Stomach smooth muscle (tissue), 2 donors: ENCODE data around the gene S100A2.

Experiments
- H3K27ac ChIP-seq: one replicate; pipeline ENCODE4 v1.7.0; 2013; ENCODE audit warnings: mild to moderate bottlenecking, low read length, inconsistent platforms
- H3K27me3 ChIP-seq, 2 donors: one replicate each; pipeline ENCODE4 v1.7.0; 2013; ENCODE audit warnings: low read length in 2 of 2; ENCODE audit not compliant: insufficient read depth in 2 of 2, control insufficient read depth in 1 of 2
- H3K36me3 ChIP-seq, 2 donors: one replicate each; pipeline ENCODE4 v1.7.0; 2013; ENCODE audit warnings: low read length in 2 of 2; ENCODE audit not compliant: control insufficient read depth in 2 of 2, insufficient read depth in 2 of 2
- H3K4me1 ChIP-seq: one replicate; pipeline ENCODE4 v1.7.0; 2013; ENCODE audit warnings: low read length; ENCODE audit not compliant: control insufficient read depth, insufficient read depth
- H3K4me3 ChIP-seq, 2 donors: one replicate each; pipeline ENCODE4 v1.7.0; 2013; ENCODE audit warnings: low read length in 2 of 2
- H3K9ac ChIP-seq, 2 donors: one replicate each; pipeline ENCODE4 v1.7.0; 2013; ENCODE audit warnings: low read length in 2 of 2, mild to moderate bottlenecking in 1 of 2
- H3K9me3 ChIP-seq, 2 donors: one replicate each; pipeline ENCODE4 v1.7.0; 2013; ENCODE audit warnings: low read length in 2 of 2; ENCODE audit not compliant: control insufficient read depth in 2 of 2
- donor health status: healthy.
- donor health status: Pancreatic carcinoma.

The S100A2 gene

DNA sequence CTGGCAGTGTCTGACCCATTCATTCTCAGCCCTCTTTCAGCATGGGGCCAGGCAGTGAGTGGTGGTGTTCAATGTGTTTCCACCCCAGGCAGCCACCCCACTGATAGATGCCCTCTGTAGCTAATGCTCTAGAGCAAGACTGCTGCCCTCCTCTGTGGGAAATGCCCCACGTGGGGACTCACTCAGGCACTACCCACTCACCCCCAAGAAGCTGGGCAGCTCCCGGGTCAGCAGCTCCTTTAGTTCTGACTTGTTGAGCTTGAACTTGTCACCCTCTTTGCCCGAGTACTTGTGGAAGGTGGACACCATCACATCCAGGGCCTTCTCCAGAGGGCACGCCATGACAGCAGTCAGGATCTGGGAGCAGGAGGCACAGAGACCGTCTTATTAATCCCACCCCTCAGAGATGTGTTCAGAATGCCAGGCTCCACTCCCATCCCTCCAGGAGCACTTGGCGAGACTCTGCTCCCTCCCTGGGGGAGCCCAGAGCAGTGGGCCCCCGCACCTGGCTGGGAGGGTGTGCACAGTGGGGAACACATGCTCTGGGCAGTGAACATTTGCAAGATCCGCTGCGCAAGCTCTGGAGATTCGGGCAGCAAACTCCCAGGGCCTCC, 21.1 kb downstream of the S100A2 start:
- no peaks in the 10 kb centered on the region for H3K36me3 ChIP-seq
- no peaks in the 10 kb centered on the region for H3K9me3 ChIP-seq
- H3K4me3 ChIP-seq: peak overlapping the region; percentile 34 to 76
- peaks cover 61% of the 10 kb centered on the region for H3K4me1 ChIP-seq
- H3K27me3 ChIP-seq: no peaks in the 10 kb centered on the region
- peak overlapping the region; percentile 49 for H3K27ac ChIP-seq
- H3K9ac ChIP-seq: peak overlapping the region in 1 of 2 donors; percentile 62

DNA sequence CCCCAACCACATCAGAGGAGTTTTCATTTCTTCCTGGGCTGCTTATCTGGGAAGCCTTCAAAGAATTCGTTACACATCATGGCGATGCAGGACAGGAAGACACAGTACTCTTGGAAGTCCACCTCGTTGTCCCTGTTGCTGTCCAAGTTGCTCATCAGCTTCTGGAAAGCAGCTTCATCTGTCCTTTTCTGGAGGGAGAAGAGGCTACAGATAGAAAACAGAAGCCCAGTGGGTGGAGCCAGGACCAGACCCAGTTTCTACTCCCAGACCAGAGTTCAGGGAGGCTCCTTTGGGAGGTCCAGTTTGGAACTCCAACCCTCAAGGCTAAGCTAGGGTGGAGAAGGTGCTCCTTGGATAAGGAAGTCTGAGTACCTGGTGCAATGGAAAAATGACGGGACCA, 21.9 kb downstream of the S100A2 start:
- Histone ChIP-seq H3K27ac (no peak overlapping the region), H3K9me3 (no peaks in the 10 kb centered on the region), H3K9ac (no peak overlapping the region), H3K4me3 (peak overlapping the region in 1 of 2 donors; percentile 29), H3K27me3 (no peaks in the 10 kb centered on the region), H3K4me1 (peaks cover 53% of the 10 kb centered on the region), H3K36me3 (no peaks in the 10 kb centered on the region)

DNA sequence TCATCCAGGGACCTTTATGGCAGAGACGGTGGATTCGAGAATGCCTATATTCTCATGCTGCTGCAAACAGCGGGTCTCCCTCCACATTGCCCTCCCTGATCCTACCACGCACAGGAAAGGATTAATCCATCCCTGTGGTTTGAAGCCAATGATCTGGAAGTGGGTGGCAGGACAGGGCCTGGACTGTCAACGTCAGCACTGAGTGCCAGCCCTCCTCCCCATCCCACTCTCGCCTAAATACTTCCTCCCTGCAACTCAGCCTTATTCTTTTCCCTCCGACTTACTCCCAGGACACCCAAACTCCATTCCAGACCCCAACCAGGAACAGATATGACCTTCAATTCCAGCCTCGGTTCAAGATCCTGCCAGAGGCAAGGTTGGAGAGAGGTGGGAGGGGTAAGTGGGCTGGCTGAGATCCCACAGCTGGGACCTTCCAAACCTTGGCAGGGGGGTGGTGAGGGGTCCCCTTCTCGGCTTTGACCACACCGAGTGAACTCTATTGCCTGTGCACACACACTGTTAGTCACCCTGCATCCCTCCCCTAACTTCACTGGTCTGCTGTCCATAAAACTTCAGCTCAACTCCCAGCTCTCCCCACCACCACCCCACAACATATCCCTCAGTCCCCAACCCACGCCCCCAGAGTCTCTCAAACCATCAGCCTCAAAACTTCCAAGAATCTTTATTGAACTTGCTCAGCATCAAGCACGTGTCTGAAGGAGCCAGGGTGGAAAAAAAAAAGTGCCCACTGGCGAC, 22.5 kb downstream of the S100A2 start:
- no peak overlapping the region for H3K9ac ChIP-seq
- no peaks in the 10 kb centered on the region for H3K9me3 ChIP-seq
- no peaks in the 10 kb centered on the region for H3K27me3 ChIP-seq
- no peak overlapping the region for H3K4me3 ChIP-seq
- H3K4me1 ChIP-seq: peaks cover 47% of the 10 kb centered on the region
- no peaks in the 10 kb centered on the region for H3K36me3 ChIP-seq
- no peak overlapping the region for H3K27ac ChIP-seq

DNA sequence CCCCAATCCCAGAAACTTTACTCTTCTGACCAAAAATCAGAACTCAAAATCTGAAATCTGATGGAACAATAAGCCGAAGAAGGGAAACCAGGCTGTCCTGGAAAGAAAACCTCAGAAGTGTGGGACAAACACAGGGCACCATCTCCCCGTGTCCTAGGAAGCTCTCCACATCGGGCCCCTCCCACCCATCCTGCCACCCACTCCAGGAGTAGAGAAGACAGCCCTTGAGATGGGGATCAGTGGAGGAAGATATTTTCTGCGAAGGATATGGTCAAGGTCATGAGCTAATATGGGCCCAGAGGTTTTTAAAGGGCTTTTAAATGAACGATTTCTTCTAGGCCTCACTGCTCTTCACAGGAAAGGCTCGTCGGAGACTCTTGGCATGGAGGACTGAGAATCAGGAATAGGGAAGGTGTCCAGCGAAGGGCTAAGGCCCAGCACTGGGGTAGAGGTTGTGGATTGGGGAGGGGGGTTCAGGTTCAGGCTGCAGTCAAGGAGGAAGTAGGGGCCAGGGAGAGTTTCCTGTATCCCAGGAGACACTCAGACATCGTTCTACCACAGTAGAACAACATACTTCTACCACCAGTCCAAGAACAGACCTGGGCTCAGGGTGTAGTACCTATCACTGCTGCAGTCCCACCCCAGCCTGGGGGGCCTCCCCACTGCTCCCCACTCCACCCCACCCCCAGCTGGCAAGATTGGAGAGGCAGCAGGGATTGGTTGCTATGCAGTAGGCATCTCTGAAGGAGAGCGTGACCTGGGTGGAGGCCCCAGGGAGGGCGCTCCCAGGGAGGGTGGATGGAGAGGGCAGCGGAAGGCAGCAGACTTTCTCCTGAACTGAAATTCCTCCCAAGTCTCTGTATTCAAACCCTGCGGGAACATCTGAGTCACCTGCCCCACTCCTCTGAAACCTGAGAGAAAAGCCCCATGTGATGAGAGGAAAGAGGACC, 23.7 kb downstream of the S100A2 start:
- peaks cover 39% of the 10 kb centered on the region for H3K4me1 ChIP-seq
- H3K9ac ChIP-seq: no peak overlapping the region
- no peaks in the 10 kb centered on the region for H3K36me3 ChIP-seq
- H3K27me3 ChIP-seq: no peaks in the 10 kb centered on the region
- no peaks in the 10 kb centered on the region for H3K9me3 ChIP-seq
- H3K27ac ChIP-seq: no peak overlapping the region
- H3K4me3 ChIP-seq: no peak overlapping the region

DNA sequence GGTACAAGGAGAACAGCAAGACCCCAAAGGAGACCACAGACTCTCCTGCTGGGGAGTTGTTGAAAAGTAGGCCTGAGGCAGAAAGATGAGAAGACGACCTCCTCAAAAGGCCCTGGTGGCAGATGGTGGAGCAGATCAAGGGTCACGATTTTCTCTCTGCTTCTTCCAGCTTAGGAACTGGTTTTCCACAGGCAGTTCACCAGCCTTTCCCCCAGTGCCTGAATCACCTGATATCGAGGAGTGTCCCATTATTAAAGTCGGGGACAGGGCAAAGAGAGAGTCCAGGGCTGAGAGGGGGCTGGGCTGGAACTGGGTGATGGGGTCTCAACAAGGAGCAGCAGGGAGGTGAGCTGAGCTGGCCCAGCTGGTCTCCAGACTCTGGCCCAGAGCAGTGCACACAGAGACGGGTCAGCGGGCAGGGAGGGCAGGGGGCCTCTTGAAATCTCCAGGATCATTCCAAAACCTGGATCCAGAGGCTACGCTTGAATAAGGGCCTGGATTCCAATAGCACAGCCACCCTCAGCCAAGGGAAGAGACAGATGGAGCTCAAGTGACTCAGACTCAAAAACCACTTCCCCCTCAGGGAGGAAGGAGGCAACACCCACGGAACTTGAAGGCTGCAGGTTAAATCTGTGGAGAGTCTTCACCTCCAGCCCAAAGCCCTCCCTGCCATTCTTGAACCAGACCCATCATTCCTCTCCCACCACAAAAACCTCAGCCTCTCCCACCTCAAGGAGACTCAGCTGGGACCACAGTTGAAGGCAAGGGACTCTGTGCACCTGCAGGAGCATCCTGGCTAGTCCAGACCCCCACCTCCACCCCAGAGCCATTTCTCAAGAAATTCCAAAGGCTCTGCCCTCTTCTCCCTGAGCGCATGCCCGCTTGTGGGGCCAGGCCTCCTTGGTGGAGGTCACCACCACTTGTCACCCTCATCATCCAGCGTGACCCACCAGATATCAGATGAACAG, 25.0 kb downstream of the S100A2 start, which contains the start of gene S100A5:
TSS of gene S100A5 (minus strand) at position 541 of the 968 bp plus-strand sequence. CDS start 743 bp downstream, outside the sequence.
- no peaks in the 10 kb centered on the region for H3K36me3 ChIP-seq
- no peaks in the 10 kb centered on the region for H3K9me3 ChIP-seq
- H3K4me1 ChIP-seq: peaks cover 38% of the 10 kb centered on the region
- no peak within 1 kb of the TSS for H3K27ac ChIP-seq
- no peaks in the 10 kb centered on the region for H3K27me3 ChIP-seq
- no peak within 1 kb of the TSS for H3K9ac ChIP-seq
- H3K4me3 ChIP-seq: no peak within 1 kb of the TSS

DNA sequence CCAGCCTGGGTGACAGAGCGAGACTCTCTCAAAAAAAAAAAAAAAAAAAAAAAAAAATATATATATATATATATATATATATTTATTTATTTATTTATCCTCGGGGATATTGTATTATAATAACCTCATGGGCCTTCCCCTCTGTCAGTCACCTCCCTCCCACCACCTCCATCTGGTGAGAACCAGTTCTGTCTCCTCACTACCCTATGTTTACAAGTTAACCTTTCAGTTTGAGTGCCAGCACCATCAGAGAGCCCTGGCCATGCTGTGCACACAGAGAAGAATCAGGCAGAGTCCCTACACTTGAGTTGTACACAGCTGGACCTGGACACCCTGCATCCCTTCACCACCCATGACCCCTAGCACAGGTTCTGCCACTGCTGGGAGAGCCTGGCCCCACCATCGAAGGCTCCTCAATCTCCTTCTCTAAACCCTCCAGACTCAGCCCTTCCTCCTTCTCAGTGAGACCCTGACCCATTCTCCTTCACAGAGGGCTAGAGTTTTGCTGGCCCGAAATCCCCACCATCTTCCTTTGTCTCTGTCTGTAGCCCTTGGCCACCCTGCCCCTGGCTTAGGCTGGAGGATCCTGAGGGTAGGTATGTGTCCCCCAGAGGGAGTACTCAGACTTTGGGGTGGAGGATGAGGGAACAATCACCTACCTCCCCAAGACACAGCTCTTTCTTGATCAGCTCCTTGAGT, 26.1 kb downstream of the S100A2 start:
- peaks cover 37% of the 10 kb centered on the region for H3K4me1 ChIP-seq
- no peak overlapping the region for H3K27ac ChIP-seq
- H3K36me3 ChIP-seq: peaks cover 0 to under 1% of the 10 kb centered on the region in 2 donors
- H3K27me3 ChIP-seq: no peaks in the 10 kb centered on the region
- H3K9ac ChIP-seq: no peak overlapping the region
- no peak overlapping the region for H3K4me3 ChIP-seq
- no peaks in the 10 kb centered on the region for H3K9me3 ChIP-seq

DNA sequence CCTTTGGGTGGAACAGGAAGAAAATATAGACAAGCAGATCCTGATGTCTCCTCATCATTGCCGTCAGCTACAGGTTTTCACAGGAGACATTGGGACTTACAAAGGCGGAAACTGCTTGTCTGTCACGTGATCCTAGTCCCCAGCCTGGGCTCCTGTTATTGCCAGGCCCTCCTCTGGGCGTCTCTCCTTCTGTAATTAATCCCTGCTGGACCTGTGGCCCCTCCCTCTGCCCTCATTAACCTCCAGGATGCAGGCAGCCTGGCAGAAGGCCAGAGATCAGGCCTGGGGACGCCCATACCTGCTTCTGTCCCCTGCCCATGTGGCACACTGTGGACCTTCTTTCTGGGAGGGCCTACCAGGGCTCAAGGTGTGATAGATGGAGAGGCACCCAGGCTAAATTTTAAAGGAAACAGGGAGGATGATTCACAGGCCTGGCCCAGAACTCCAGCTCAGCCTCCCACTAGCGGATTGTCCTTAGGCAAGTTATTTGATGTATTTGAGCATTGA, 27.3 kb downstream of the S100A2 start:
- Histone ChIP-seq H3K27ac (no peak overlapping the region), H3K4me1 (peaks cover 44% of the 10 kb centered on the region), H3K9ac (no peak overlapping the region), H3K9me3 (no peaks in the 10 kb centered on the region), H3K36me3 (peaks cover 0 to 4% of the 10 kb centered on the region in 2 donors), H3K4me3 (no peak overlapping the region), H3K27me3 (no peaks in the 10 kb centered on the region)

DNA sequence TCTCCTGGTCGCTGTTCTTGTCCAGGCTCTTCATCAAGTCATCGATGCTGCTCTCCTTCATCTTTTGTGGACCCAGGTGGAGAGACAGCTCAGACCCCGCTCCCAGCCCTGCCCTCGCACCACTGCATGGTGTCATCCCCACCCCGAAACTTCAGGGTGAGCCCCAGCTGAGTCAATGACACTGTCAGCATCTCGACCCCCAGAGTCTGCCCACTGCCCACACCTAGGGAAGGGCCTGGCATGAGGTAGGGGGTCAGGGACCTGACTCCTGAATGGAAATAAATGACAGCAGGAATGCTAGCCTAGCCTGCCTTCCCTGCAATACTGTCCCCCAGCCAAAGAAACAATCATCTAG, 28.3 kb downstream of the S100A2 start:
- Histone ChIP-seq H3K4me1 (peaks cover 48% of the 10 kb centered on the region), H3K27ac (peak overlapping the region; percentile 98), H3K36me3 (peaks cover 0 to 4% of the 10 kb centered on the region in 2 donors), H3K9ac (no peak overlapping the region), H3K4me3 (no peak overlapping the region), H3K27me3 (no peaks in the 10 kb centered on the region), H3K9me3 (no peaks in the 10 kb centered on the region)

DNA sequence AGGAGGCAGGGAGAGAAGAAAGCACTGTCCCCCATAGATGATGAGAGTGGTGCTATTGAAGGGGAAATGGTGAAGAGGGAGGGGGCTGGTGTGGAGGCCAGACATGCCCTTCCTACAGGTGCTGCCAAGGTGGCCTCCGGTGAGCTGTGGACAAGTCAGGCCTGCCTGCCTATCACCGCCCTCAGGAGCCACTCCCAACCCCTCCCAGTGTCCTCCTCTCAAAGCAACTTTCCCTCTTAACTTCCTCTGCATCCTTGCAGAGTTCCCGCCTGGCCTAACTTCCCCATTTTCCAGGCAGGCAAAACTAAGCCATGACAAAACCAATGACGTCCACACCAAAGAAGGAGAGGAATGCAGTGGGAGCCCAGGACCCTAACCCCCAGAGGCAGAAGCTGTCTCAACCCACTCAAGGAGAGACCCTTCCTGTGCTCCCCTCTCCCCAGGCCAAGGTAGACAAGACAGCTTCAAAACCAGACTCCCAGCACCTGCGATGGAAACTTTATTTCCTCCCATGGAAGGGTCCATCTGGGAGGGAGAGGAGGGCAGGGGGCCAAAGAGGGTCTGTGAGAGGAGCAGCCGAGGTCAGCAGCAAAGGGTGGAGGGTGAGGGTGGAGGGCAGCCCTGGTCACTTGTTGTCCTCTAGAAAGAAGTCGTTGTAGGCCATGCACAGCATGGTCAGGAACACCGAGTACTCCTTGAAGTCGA, 28.8 kb downstream of the S100A2 start:
- Histone ChIP-seq H3K4me1 (peaks cover 47% of the 10 kb centered on the region), H3K9ac (peak overlapping the region; percentile 97 to 98), H3K4me3 (peak overlapping the region; percentile 97 to 99)

More for the DNA sequence above, 28.8 kb downstream of the S100A2 start:
- peaks cover 0 to 4% of the 10 kb centered on the region in 2 donors for H3K36me3 ChIP-seq
- peak overlapping the region; percentile 98 for H3K27ac ChIP-seq
- no peaks in the 10 kb centered on the region for H3K27me3 ChIP-seq
- H3K9me3 ChIP-seq: no peaks in the 10 kb centered on the region
